ENCODE data around the gene RNF19B. TPM values are rescaled to one million over a fixed set of nuclear protein-coding genes. Genes with fewer than 3 reads are reported as not detected.
A peak's percentile ranks its signal among the peaks of the same experiment; 100 is the strongest.

The RNF19B gene
- total and polyA plus RNA-seq, 2 donors from 2014 or later: 17.3 to 30.8 TPM

DNA sequence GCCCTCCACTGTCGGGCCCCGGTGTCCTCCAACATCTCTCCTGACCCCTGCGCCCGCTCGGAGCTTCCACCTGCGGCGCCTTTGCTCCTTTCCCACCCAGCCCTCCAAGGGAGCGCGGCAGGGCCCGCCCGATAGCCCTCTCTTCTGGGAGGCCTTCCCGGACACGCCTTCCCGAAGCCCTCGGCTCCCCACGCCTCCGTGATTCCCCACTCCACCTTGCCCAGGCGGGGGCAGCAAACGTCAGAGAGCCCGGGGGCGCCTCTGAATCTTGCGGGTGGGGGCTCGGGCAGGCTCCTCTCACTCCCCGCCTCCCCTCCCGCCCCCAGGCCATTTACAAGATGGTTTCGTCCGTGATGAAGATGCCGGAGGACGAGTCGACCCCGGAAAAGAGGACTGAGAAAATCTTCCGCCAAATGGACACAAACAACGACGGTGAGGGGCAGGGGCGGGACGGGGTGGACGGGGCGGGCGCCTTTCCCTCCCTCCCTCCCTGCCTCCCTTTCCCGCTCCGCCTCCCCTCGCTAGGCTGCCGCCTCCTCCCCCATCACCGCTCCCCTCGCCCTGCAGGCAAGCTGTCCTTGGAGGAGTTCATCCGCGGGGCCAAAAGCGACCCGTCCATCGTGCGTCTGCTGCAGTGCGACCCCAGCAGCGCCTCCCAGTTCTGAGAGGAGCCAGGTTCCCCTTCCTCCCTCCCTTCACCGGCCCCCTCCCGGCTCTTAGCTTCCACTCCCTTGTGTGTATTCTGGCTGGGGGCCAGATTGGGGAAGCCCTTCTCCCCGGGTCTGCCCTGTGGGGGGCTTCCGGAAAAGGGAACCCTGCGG lies 71.2 kb downstream of the RNF19B start:
- TF ChIP-seq, protein P1, sequence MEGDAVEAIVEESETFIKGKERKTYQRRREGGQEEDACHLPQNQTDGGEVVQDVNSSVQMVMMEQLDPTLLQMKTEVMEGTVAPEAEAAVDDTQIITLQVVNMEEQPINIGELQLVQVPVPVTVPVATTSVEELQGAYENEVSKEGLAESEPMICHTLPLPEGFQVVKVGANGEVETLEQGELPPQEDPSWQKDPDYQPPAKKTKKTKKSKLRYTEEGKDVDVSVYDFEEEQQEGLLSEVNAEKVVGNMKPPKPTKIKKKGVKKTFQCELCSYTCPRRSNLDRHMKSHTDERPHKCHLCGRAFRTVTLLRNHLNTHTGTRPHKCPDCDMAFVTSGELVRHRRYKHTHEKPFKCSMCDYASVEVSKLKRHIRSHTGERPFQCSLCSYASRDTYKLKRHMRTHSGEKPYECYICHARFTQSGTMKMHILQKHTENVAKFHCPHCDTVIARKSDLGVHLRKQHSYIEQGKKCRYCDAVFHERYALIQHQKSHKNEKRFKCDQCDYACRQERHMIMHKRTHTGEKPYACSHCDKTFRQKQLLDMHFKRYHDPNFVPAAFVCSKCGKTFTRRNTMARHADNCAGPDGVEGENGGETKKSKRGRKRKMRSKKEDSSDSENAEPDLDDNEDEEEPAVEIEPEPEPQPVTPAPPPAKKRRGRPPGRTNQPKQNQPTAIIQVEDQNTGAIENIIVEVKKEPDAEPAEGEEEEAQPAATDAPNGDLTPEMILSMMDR (IDR thresholded peaks at IDR 0.05; ENCODE audit: borderline replicate concordance, extremely low read depth, insufficient read depth): no peak
- Histone ChIP-seq H3K4me1 (ENCODE audit: control insufficient read depth in 2 of 3, insufficient read depth in 2 of 3, low read depth in 1 of 3, low read length in 3 of 3) (peaks cover 0 to 4% (median 0%) of the 10 kb centered on the region in 3 donors), H3K9me3 (ENCODE audit: control insufficient read depth in 2 of 3, insufficient read depth in 1 of 3, low read length in 3 of 3) (no peaks in the 10 kb centered on the region), H3K4me3 (ENCODE audit: low read length in 3 of 3) (peak overlapping the region in 2 of 3 donors; percentile 11 to 35), H3K27me3 (ENCODE audit: control insufficient read depth, insufficient read depth, low read length) (no peaks in the 10 kb centered on the region), H3K27ac (ENCODE audit: low read depth in 2 of 2, low read length in 2 of 2) (no peak overlapping the region), H3K36me3 (ENCODE audit: control insufficient read depth in 2 of 3, insufficient read depth in 3 of 3, low read length in 3 of 3) (no peaks in the 10 kb centered on the region), H3K9ac (ENCODE audit: low read length in 3 of 3) (no peak overlapping the region)
- intact Hi-C loops (cut with DNase I): no loop called here
- no peak for FAIRE-seq
- peak; percentile 69 to 83 (median 82) for DNase-seq

GRCh38 chr1:32892368-32893197 lies 72.0 kb downstream of the RNF19B start:
- Histone ChIP-seq H3K27me3 (ENCODE audit: control insufficient read depth, insufficient read depth, low read length) (no peaks in the 10 kb centered on the region), H3K27ac (ENCODE audit: low read depth in 2 of 2, low read length in 2 of 2) (no peak overlapping the region), H3K4me3 (ENCODE audit: low read length in 3 of 3) (peak overlapping the region in 2 of 3 donors; percentile 3 to 35), H3K4me1 (ENCODE audit: control insufficient read depth in 2 of 3, insufficient read depth in 2 of 3, low read depth in 1 of 3, low read length in 3 of 3) (peaks cover 0 to 4% (median 0%) of the 10 kb centered on the region in 3 donors), H3K9ac (ENCODE audit: low read length in 3 of 3) (no peak overlapping the region), H3K36me3 (ENCODE audit: control insufficient read depth in 2 of 3, insufficient read depth in 3 of 3, low read length in 3 of 3) (no peaks in the 10 kb centered on the region), H3K9me3 (ENCODE audit: control insufficient read depth in 2 of 3, insufficient read depth in 1 of 3, low read length in 3 of 3) (no peaks in the 10 kb centered on the region)
- intact Hi-C loops (cut with DNase I): no loop called here
- TF ChIP-seq, protein P1 (IDR thresholded peaks at IDR 0.05; ENCODE audit: borderline replicate concordance, extremely low read depth, insufficient read depth): peak; percentile 40
- DNase-seq (peak in 4 of 5 donors; percentile 39 to 73 (median 56)), FAIRE-seq (no peak)

- H3K27me3 ChIP-seq (ENCODE audit: control insufficient read depth, insufficient read depth, low read length): peaks cover 4% of the 10 kb centered on the region
- TF ChIP-seq, protein P1 (IDR thresholded peaks at IDR 0.05; ENCODE audit: borderline replicate concordance, extremely low read depth, insufficient read depth): no peak
- H3K9ac ChIP-seq (ENCODE audit: low read length in 3 of 3): no peak overlapping the region
- FAIRE-seq: no peak
- H3K4me1 ChIP-seq (ENCODE audit: control insufficient read depth in 2 of 3, insufficient read depth in 2 of 3, low read depth in 1 of 3, low read length in 3 of 3): peaks cover 0 to 4% (median 0%) of the 10 kb centered on the region in 3 donors
- no peaks in the 10 kb centered on the region for H3K36me3 ChIP-seq (ENCODE audit: control insufficient read depth in 2 of 3, insufficient read depth in 3 of 3, low read length in 3 of 3)
- DNase-seq: no peak
- no peak overlapping the region for H3K4me3 ChIP-seq (ENCODE audit: low read length in 3 of 3)
- intact Hi-C loops (cut with DNase I): no loop called here
- no peaks in the 10 kb centered on the region for H3K9me3 ChIP-seq (ENCODE audit: control insufficient read depth in 2 of 3, insufficient read depth in 1 of 3, low read length in 3 of 3)
- no peak overlapping the region for H3K27ac ChIP-seq (ENCODE audit: low read depth in 2 of 2, low read length in 2 of 2)
These were observed 73.0 kb downstream of the RNF19B start for GRCh38 chr1:32891630-32892029.
